ENCODE data around the gene YWHAG.
"Not testable (repeated sequence)": the region's sequence is repeated elsewhere in the genome, so short reads cannot be mapped to it uniquely, and the experiment has no call there.

DNA sequence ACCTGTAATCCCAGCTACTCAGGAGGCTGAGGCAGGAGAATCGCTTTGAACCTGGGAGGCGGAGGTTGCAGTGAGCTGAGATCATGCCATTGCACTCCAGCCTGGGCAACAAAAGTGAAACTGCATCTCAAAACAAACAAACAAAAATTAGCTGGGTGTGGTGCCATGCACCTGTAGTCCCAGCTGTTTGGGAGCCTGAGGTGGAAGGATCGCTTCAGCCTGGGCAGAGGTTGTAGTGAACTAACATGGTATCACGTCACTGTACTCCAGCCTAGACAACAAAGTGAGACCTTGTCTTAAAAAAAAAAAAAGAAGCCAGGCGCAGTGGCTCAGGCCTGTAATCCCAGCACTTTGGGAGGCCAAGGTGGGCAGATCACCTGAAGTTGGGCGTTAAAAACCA is 29.0 kb upstream of the YWHAG start:
- not testable (repeated sequence) for TF ChIP-seq POLR2AphosphoS5 (IDR thresholded peaks at IDR 0.05; ENCODE audit: low read depth); CREB1 (CRISPR knock-in tag; IDR thresholded peaks at IDR 0.05; ENCODE audit: low read depth); EZH2phosphoT487 (IDR thresholded peaks at IDR 0.05; ENCODE audit: unreplicated experiment); REST (IDR thresholded peaks at IDR 0.05; ENCODE audit: unreplicated experiment); JUNB (IDR thresholded peaks at IDR 0.05; ENCODE audit: unreplicated experiment); ETS1 (IDR thresholded peaks at IDR 0.05)
- TF ChIP-seq, protein P1, sequence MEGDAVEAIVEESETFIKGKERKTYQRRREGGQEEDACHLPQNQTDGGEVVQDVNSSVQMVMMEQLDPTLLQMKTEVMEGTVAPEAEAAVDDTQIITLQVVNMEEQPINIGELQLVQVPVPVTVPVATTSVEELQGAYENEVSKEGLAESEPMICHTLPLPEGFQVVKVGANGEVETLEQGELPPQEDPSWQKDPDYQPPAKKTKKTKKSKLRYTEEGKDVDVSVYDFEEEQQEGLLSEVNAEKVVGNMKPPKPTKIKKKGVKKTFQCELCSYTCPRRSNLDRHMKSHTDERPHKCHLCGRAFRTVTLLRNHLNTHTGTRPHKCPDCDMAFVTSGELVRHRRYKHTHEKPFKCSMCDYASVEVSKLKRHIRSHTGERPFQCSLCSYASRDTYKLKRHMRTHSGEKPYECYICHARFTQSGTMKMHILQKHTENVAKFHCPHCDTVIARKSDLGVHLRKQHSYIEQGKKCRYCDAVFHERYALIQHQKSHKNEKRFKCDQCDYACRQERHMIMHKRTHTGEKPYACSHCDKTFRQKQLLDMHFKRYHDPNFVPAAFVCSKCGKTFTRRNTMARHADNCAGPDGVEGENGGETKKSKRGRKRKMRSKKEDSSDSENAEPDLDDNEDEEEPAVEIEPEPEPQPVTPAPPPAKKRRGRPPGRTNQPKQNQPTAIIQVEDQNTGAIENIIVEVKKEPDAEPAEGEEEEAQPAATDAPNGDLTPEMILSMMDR (conservative IDR thresholded peaks at IDR 0.05; ENCODE audit: low read depth in 2 of 2): not testable (repeated sequence)
